Ishikawa (cell line): ENCODE measurements around the gene P4HA3.

ENCODE experiments used
- CEBPB ChIP-seq: IDR thresholded peaks from 2 replicates; pipeline ENCODE4 v1.6.1; 2012
- CREB1 ChIP-seq: IDR thresholded peaks from 2 replicates; pipeline ENCODE4 v1.6.1; 2012; ENCODE audit warnings: low read depth
- EGR1 ChIP-seq: IDR thresholded peaks from 2 replicates; pipeline ENCODE4 v1.6.1; 2012
- EP300 ChIP-seq: IDR thresholded peaks from 2 replicates; pipeline ENCODE4 v1.6.1; 2012; ENCODE audit warnings: borderline replicate concordance
- FOXM1 ChIP-seq: IDR thresholded peaks from 2 replicates; pipeline ENCODE4 v1.6.1; 2012; ENCODE audit warnings: low read depth, borderline replicate concordance
- MAX ChIP-seq: IDR thresholded peaks from 2 replicates; pipeline ENCODE4 v1.6.1; 2012
- NFIC ChIP-seq: IDR thresholded peaks from 2 replicates; pipeline ENCODE4 v1.6.1; 2012
- RAD21 ChIP-seq: IDR thresholded peaks from 2 replicates; pipeline ENCODE4 v1.6.1; 2012; ENCODE audit warnings: low read depth
- REST ChIP-seq: IDR thresholded peaks from 2 replicates; pipeline ENCODE4 v1.6.1; 2012; ENCODE audit warnings: low read depth, mild to moderate bottlenecking
- TAF1 ChIP-seq: IDR thresholded peaks from 2 replicates; pipeline ENCODE4 v1.6.1; 2012; ENCODE audit warnings: low read depth, mild to moderate bottlenecking
- TCF12 ChIP-seq: IDR thresholded peaks from 2 replicates; pipeline ENCODE4 v1.6.1; 2012; ENCODE audit warnings: low read depth
- TEAD4 ChIP-seq: IDR thresholded peaks from 2 replicates; pipeline ENCODE4 v1.6.1; 2012
- USF1 ChIP-seq: IDR thresholded peaks from 2 replicates; pipeline ENCODE4 v1.6.1; 2012
- YY1 ChIP-seq: IDR thresholded peaks from 2 replicates; pipeline ENCODE4 v1.6.1; 2012; ENCODE audit warnings: low read depth
- ZBTB7A ChIP-seq: IDR thresholded peaks from 2 replicates; pipeline ENCODE4 v1.6.1; 2012; ENCODE audit warnings: low read depth

The P4HA3 gene

GRCh38 chr11:74321487-74322188, 10.2 kb upstream of the P4HA3 start:
- peak; percentile 68 for TF ChIP-seq RAD21
- TF ChIP-seq YY1: no peak

DNA sequence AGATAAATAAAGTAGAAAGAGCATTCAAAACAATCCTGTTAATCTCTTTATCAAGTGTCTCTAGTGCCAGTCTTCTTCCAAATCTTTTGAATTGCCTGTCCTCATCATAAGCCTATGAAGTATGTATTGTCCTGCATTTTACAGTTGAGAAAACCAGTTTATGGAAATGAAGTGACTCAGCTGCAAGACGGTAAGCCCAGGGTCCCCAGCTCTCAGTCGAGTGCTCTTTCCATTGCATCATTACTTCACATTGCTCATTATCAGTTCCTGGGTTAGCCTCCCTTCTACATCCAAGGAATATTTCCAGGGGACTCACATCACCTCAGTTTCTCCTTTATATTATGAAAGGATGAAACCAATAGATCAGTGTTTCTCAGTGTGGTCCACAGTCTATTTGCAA, 9.1 kb upstream of the P4HA3 start:
- TF ChIP-seq REST (no peak), CEBPB (no peak), CREB1 (no peak), YY1 (no peak), RAD21 (no peak), NFIC (no peak), MAX (no peak), TAF1 (no peak), EP300 (no peak), USF1 (no peak), TEAD4 (no peak), TCF12 (no peak), EGR1 (no peak), ZBTB7A (no peak)

- TF ChIP-seq USF1: no peak
Observed at GRCh38 chr11:74319139-74319816, 7.8 kb upstream of the P4HA3 start.

GRCh38 chr11:74318241-74318932, 6.9 kb upstream of the P4HA3 start:
- TF ChIP-seq REST (no peak), RAD21 (no peak), NFIC (no peak)

- TF ChIP-seq ZBTB7A (no peak), TEAD4 (no peak), EP300 (no peak), MAX (no peak)
Observed at GRCh38 chr11:74316772-74317505, 5.5 kb upstream of the P4HA3 start.

- TF ChIP-seq YY1 (no peak), TCF12 (no peak), NFIC (no peak), TAF1 (no peak), TEAD4 (no peak), RAD21 (no peak), FOXM1 (no peak), CREB1 (no peak), MAX (no peak), CEBPB (no peak), EGR1 (no peak), REST (no peak), EP300 (no peak), ZBTB7A (no peak), USF1 (no peak)
Observed at GRCh38 chr11:74312326-74312725, 886 bp upstream of the P4HA3 start.
